HG03442 (cell line): ENCODE measurements around the gene C20orf202.
"Not testable (repeated sequence)": the region's sequence is repeated elsewhere in the genome, so short reads cannot be mapped to it uniquely, and the experiment has no call there.

Experiments used
- ATAC-seq: cut with Tn5 transposase; IDR thresholded peaks from one replicate; pipeline ENCODE4 v1.9.1; 2021; ENCODE audit warnings: mild to moderate bottlenecking, moderate library complexity; ENCODE audit not compliant: unreplicated experiment

The C20orf202 gene

GRCh38 chr20:1207293-1207878 is 4.1 kb downstream of the C20orf202 start:
- no peak for ATAC-seq

GRCh38 chr20:1209447-1210387 is 6.5 kb downstream of the C20orf202 start:
- no peak for ATAC-seq

GRCh38 chr20:1210501-1210900 is 7.2 kb downstream of the C20orf202 start:
- ATAC-seq = no peak

- ATAC-seq = no peak
Measured at GRCh38 chr20:1212023-1212422, 8.8 kb downstream of the C20orf202 start.

GRCh38 chr20:1212607-1213396 is 9.5 kb downstream of the C20orf202 start:
- peak; percentile 57 for ATAC-seq

GRCh38 chr20:1214838-1215261 is 11.6 kb downstream of the C20orf202 start:
- ATAC-seq = no peak

GRCh38 chr20:1215386-1216170 is 12.3 kb downstream of the C20orf202 start:
- ATAC-seq = no peak

GRCh38 chr20:1216527-1217427 is 13.5 kb downstream of the C20orf202 start:
- not testable (repeated sequence) for ATAC-seq

GRCh38 chr20:1222750-1223149 is 19.5 kb downstream of the C20orf202 start:
- ATAC-seq = not testable (repeated sequence)

GRCh38 chr20:1224205-1224890 is 21.1 kb downstream of the C20orf202 start:
- ATAC-seq = no peak

GRCh38 chr20:1225263-1225782 is 22.1 kb downstream of the C20orf202 start:
- ATAC-seq = no peak

GRCh38 chr20:1225783-1226654 is 22.8 kb downstream of the C20orf202 start, which contains the start of gene RAD21L1:
RAD21L1 (plus strand) TSS chr20:1226044; CDS start chr20:1228454, 2,410 bp downstream.
- ATAC-seq = no peak

- no peak for ATAC-seq
Measured at GRCh38 chr20:1229541-1229940, 26.3 kb downstream of the C20orf202 start.

GRCh38 chr20:1232286-1233111 is 29.2 kb downstream of the C20orf202 start:
- ATAC-seq = no peak

GRCh38 chr20:1240549-1240948 is 37.3 kb downstream of the C20orf202 start:
- ATAC-seq = no peak

GRCh38 chr20:1241456-1241855 is 38.2 kb downstream of the C20orf202 start:
- ATAC-seq = no peak

GRCh38 chr20:1242099-1242498 is 38.8 kb downstream of the C20orf202 start:
- no peak for ATAC-seq
